GM12878 (cell line): Measurements from ENCODE around the gene USP11. TPM values are rescaled to one million over a fixed set of nuclear protein-coding genes. Genes with fewer than 3 reads are reported as not detected.
A peak's percentile ranks its signal among the peaks of the same experiment; 100 is the strongest.

Experiments used
- ATAC-seq: fragments of 200-7000 bp; cut with Tn5 transposase; 3 replicates; pipeline ENCODE4 v1.9.1; 2020; ENCODE audit warnings: mild to moderate bottlenecking, moderate library complexity
- BruUV-seq: library from RNA; stranded (reverse); fragments of 400-500 nt; replicated peaks from 2 replicates; lab custom pipeline; 2021; lab: Mats Ljungman, UMichigan
- CTCF ChIA-PET: fragments of 300-600 bp; sonication (Branson Sonifier 250); formaldehyde crosslinking; extraction: SDS; loops from one replicate; lab custom pipeline; 2021; ENCODE audit warnings: inconsistent platforms; lab: Yijun Ruan, JAX
- POLR2A ChIA-PET: fragments of 350-600 bp; formaldehyde crosslinking; extraction: SDS; loops from one replicate; lab custom pipeline; 2021; ENCODE audit warnings: inconsistent platforms; lab: Charles Lee
- RAD21 ChIA-PET: fragments of 300-600 bp; sonication (Branson Sonifier 250); formaldehyde crosslinking; loops from one replicate; lab custom pipeline; 2023; ENCODE audit warnings: antibody characterized with exemption; ENCODE audit not compliant: unreplicated experiment; lab: Charles Lee
- SMC1A ChIA-PET: fragments of 300-600 bp; sonication (Branson Sonifier 250); formaldehyde crosslinking; loops from one replicate; lab custom pipeline; 2023; ENCODE audit not compliant: unreplicated experiment, uncharacterized antibody; lab: Charles Lee
- DNase-seq: peaks from one replicate; pipeline ENCODE4 v3.0.0-alpha.2; 2011; ENCODE audit warnings: low read depth, low spot score
- FAIRE-seq: peaks from 3 replicates; lab custom pipeline; 2011; peaks lifted over from hg19 to GRCh38; lab: Jason Lieb, UNC
- H2AFZ ChIP-seq: 2 replicates; pipeline ENCODE4 v1.6.0; 2011; ENCODE audit warnings: low read depth, low read length, control low read depth; ENCODE audit not compliant: control insufficient read depth
- H3K27ac ChIP-seq: 2 replicates; pipeline ENCODE4 v1.5.1; 2011; ENCODE audit warnings: control low read depth; ENCODE audit not compliant: control insufficient read depth, insufficient read depth
- H3K27me3 ChIP-seq, 2 experiments: replicated peaks in 1 of 2; 2 replicates each; pipeline versions ENCODE4 v1.6.0 to v1.6.1; 2011; ENCODE audit warnings: low read length in 1 of 2; ENCODE audit not compliant: control insufficient read depth in 2 of 2, insufficient read depth in 2 of 2
- H3K36me3 ChIP-seq, 2 experiments: 2 replicates each; pipeline ENCODE4 v1.5.1; 2011; ENCODE audit warnings: low read length in 1 of 2; ENCODE audit not compliant: control insufficient read depth in 2 of 2, insufficient read depth in 2 of 2
- H3K4me1 ChIP-seq: 2 replicates; pipeline ENCODE4 v1.6.1; 2011; ENCODE audit warnings: mild to moderate bottlenecking, low read length, moderate library complexity, mixed read lengths; ENCODE audit not compliant: control insufficient read depth, insufficient read depth
- H3K4me2 ChIP-seq: 2 replicates; pipeline ENCODE4 v1.6.0; 2011; ENCODE audit warnings: control low read depth; ENCODE audit not compliant: control insufficient read depth, insufficient read depth
- H3K4me3 ChIP-seq: fragments of 200-600 bp; sonication (generic); 2 replicates; pipeline ENCODE4 v1.5.1; 2016
- H3K79me2 ChIP-seq: 2 replicates; pipeline ENCODE4 v1.6.0; 2011; ENCODE audit warnings: low read length; ENCODE audit not compliant: control insufficient read depth, insufficient read depth
- H3K9ac ChIP-seq: 2 replicates; pipeline ENCODE4 v1.8.0; 2011; ENCODE audit warnings: low read length, control low read depth, mixed read lengths; ENCODE audit not compliant: control insufficient read depth, insufficient read depth
- H3K9me3 ChIP-seq: replicated peaks from 3 replicates; pipeline ENCODE4 v1.5.1; 2011; ENCODE audit warnings: mild to moderate bottlenecking, low read length; ENCODE audit not compliant: control insufficient read depth, insufficient read depth
- H4K20me1 ChIP-seq: 2 replicates; pipeline ENCODE4 v1.6.0; 2011; ENCODE audit not compliant: control insufficient read depth, insufficient read depth
- ASH2L ChIP-seq: fragments of 300-600, 200-600 bp; sonication (generic); IDR thresholded peaks from 2 replicates; pipeline ENCODE4 v1.6.1; 2017; ENCODE audit warnings: low read depth, mild to moderate bottlenecking, borderline replicate concordance
- ATF7 ChIP-seq: fragments of 450-650 bp; IDR thresholded peaks from 2 replicates; pipeline ENCODE4 v1.6.1; 2016; ENCODE audit warnings: low read depth, mild to moderate bottlenecking
- BACH1 ChIP-seq: fragments of 450-650 bp; IDR thresholded peaks from 2 replicates; pipeline ENCODE4 v1.6.1; 2017; ENCODE audit warnings: mild to moderate bottlenecking, borderline replicate concordance
- CREM ChIP-seq: IDR thresholded peaks from 2 replicates; pipeline ENCODE4 v1.6.1; 2014; ENCODE audit warnings: antibody characterized with exemption, low read depth
- E2F8 ChIP-seq: fragments of 450-650 bp; IDR thresholded peaks from 2 replicates; pipeline ENCODE4 v1.6.1; 2018; ENCODE audit warnings: mild to moderate bottlenecking, low read depth, moderate library complexity; ENCODE audit not compliant: partially characterized antibody
- EED ChIP-seq: sonication (generic); IDR thresholded peaks from 2 replicates; pipeline ENCODE4 v1.6.1; 2016; ENCODE audit warnings: antibody characterized with exemption, low read depth
- NR2F1 ChIP-seq: fragments of 450-650 bp; conservative IDR thresholded peaks from 2 replicates; pipeline ENCODE4 v1.6.1; 2017; ENCODE audit warnings: mild to moderate bottlenecking
- SIX5 ChIP-seq: IDR thresholded peaks from 2 replicates; pipeline ENCODE4 v1.6.1; 2011; ENCODE audit warnings: mild to moderate bottlenecking, low read depth, low read length, moderate library complexity; ENCODE audit not compliant: severe bottlenecking
- SPI1 ChIP-seq: IDR thresholded peaks from 2 replicates; pipeline ENCODE4 v1.6.1; 2011; ENCODE audit warnings: low read depth, mild to moderate bottlenecking, low read length, moderate library complexity, borderline replicate concordance; ENCODE audit not compliant: insufficient read depth
- SREBF1 ChIP-seq: IDR thresholded peaks from 2 replicates; pipeline ENCODE4 v1.6.1; 2012; ENCODE audit warnings: mild to moderate bottlenecking, low read length
- TAF1 ChIP-seq: IDR thresholded peaks from 2 replicates; pipeline ENCODE4 v1.6.1; 2011; ENCODE audit warnings: mild to moderate bottlenecking, low read depth, low read length, borderline replicate concordance
- TBL1XR1 ChIP-seq: IDR thresholded peaks from 2 replicates; pipeline ENCODE4 v1.6.1; 2012; ENCODE audit warnings: low read depth, low read length, improper control_type of control experiment
- YY1 ChIP-seq: IDR thresholded peaks from 2 replicates; pipeline ENCODE4 v1.6.1; 2011; ENCODE audit warnings: low read depth, mild to moderate bottlenecking, low read length
- ZNF24 ChIP-seq: fragments of 450-650 bp; IDR thresholded peaks from 2 replicates; pipeline ENCODE4 v1.6.1; 2017; ENCODE audit warnings: antibody characterized with exemption, mild to moderate bottlenecking
- ZZZ3 ChIP-seq: IDR thresholded peaks from 2 replicates; pipeline ENCODE4 v1.6.1; 2011; ENCODE audit warnings: low read depth; ENCODE audit not compliant: control insufficient read depth, insufficient read length
- WGBS: methylation state at CpG from one replicate; pipeline ENCODE4 v1.1.6; 2016; ENCODE audit warnings: low lambda C conversion rate; ENCODE audit not compliant: insufficient replicate concordance, insufficient coverage; ENCODE audit errors: missing lambda C conversion rate; 5-methylcytosine and 5-hydroxymethylcytosine counted together
- in situ Hi-C: fragments of 300-500 bp; cut with MboI; formaldehyde crosslinking; loops from 9 replicates; pipeline ENCODE4 v1.14.3; 2018; ENCODE audit warnings: mixed read lengths
- intact Hi-C: fragments of 100-400 bp; cut with micrococcal nuclease; formaldehyde crosslinking; loops from one replicate; pipeline ENCODE4 v1.14.2; 2022; ENCODE audit not compliant: unreplicated experiment
- polyA plus RNA-seq, 11 experiments: library from polyadenylated mRNA; depleted of rRNA in 4 of 11; unstranded in 6 of 11; stranded (reverse) in 5 of 11; fragments of >200 nt; fragmentation: Nextera tagmentation in 4 of 11; fragmentation: Illumina TruSeq in 1 of 11; extraction: Ambion mirVana in 4 of 11; extraction: Trizol in 1 of 11; gene quantifications; 1 replicate in 1 of 11; 2 replicates in 10 of 11; pipeline versions ENCODE4 v1.2.1 to v1.2.3, GENCODE V29; 2011 to 2016; ENCODE audit warnings: inconsistent platforms in 2 of 11, missing spikeins in 2 of 11, low read depth in 1 of 11
- total RNA-seq, 4 experiments: library from RNA; depleted of rRNA in 3 of 4; stranded (reverse); fragments of >200 nt in 3 of 4; fragmentation: Illumina TruSeq in 1 of 4; extraction: Trizol in 1 of 4; gene quantifications; 2 replicates each; pipeline versions ENCODE4 v1.2.1 to v1.2.3, GENCODE V29; 2013 to 2021
- TF ChIP-seq, protein P1 (sequence below): fragments of 450-650 bp; IDR thresholded peaks from 2 replicates; pipeline ENCODE4 v1.6.1; 2017; ENCODE audit warnings: low read depth, mild to moderate bottlenecking, moderate library complexity

Gene USP11
- total and polyA plus RNA-seq, 10 of the 15 experiments (the other 5 are each of a cell fraction or from before 2014, with no cell fraction given) = 3.3 to 44.0 (median 20.9) TPM

GRCh38 chrX:47196098-47196497 is 36.7 kb upstream of the USP11 start:
- intact Hi-C loops = no loop called here
- ChIA-PET CTCF (no interaction called here), RAD21 (interaction anchor here (0.6 to 1.6 kb wide), 4 partner anchors 36 to 327 kb away, joined by 3 to 4 read pairs (median 4); partner anchors contain the start of gene USP11), POLR2A (interaction anchor here (0.9 kb wide), 1 partner anchor 22 kb away, joined by 3 read pairs; no protein-coding TSS in a partner anchor), SMC1A (interaction anchor here (0.6 to 3.1 kb wide), 4 partner anchors 10 to 188 kb away, joined by 3 to 20 read pairs (median 3); no protein-coding TSS in a partner anchor)
- ATAC-seq (no peak), DNase-seq (no peak), FAIRE-seq (no peak)
- Histone ChIP-seq H3K4me1 (peaks cover 13% of the 10 kb centered on the region), H3K79me2 (peaks cover 56% of the 10 kb centered on the region), H3K4me2 (peak overlapping the region; percentile 77), H4K20me1 (peaks cover 9% of the 10 kb centered on the region; the same call in 1 of the 2 replicates), H3K27me3 (no peaks in the 10 kb centered on the region), H3K36me3 (peaks cover 20 to 24% of the 10 kb centered on the region in 2 experiments; a peak in 3 of 4 replicates), H3K9me3 (no peaks in the 10 kb centered on the region), H3K9ac (no peak overlapping the region; the same call in 1 of the 2 replicates), H3K4me3 (peak overlapping the region; percentile 13), H3K27ac (0 out of 2 replicates have a peak overlapping the region, but pooled peaks have one; percentile 6), H2AFZ (no peak overlapping the region)
- TF ChIP-seq ATF7 = no peak
- TF ChIP-seq TBL1XR1 = no peak
- no peak for TF ChIP-seq YY1
- no peak for TF ChIP-seq SPI1
- TF ChIP-seq SIX5 = no peak
- TF ChIP-seq, protein P1, sequence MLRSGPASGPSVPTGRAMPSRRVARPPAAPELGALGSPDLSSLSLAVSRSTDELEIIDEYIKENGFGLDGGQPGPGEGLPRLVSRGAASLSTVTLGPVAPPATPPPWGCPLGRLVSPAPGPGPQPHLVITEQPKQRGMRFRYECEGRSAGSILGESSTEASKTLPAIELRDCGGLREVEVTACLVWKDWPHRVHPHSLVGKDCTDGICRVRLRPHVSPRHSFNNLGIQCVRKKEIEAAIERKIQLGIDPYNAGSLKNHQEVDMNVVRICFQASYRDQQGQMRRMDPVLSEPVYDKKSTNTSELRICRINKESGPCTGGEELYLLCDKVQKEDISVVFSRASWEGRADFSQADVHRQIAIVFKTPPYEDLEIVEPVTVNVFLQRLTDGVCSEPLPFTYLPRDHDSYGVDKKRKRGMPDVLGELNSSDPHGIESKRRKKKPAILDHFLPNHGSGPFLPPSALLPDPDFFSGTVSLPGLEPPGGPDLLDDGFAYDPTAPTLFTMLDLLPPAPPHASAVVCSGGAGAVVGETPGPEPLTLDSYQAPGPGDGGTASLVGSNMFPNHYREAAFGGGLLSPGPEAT = no peak
- TF ChIP-seq EED = no peak
- TF ChIP-seq ZZZ3 = no peak
- no peak for TF ChIP-seq TAF1
- TF ChIP-seq ZNF24 = no peak
- TF ChIP-seq ASH2L = no peak
- no peak for TF ChIP-seq CREM
- no peak for TF ChIP-seq E2F8
- TF ChIP-seq BACH1 = no peak
- TF ChIP-seq SREBF1 = no peak
- no peak for TF ChIP-seq NR2F1
- WGBS = 94% methylated on average over 3 of the region's 3 CpGs
- in situ Hi-C loops = loop anchor here (5.0 to 10.0 kb wide), 2 partner anchors 326 to 459 kb away; partner anchors contain the start of genes ELK1 and UXT
- BruUV-seq = no TSS peak
